Measurements from ENCODE around the gene LST1.
A peak's percentile ranks its signal among the peaks of the same experiment; 100 is the strongest.

The LST1 gene

GRCh38 chr6:31547727-31548543 is 38.1 kb upstream of the LST1 start:
- CTCF ChIA-PET: interaction anchor here (0.6 to 54.8 kb wide), 10 partner anchors 10 to 278 kb away, joined by 3 to 2725 read pairs (median 4); partner anchors contain the start of genes GPANK1, LST1, LTB and NCR3
- POLR2A ChIA-PET: interaction anchor here (0.6 to 7.3 kb wide), 9 partner anchors 11 to 280 kb away, joined by 3 to 86 read pairs (median 5); partner anchors contain the start of genes CLIC1, HSPA1B, NCR3 and TNF
- no peak for TF ChIP-seq CTCF (IDR thresholded peaks at IDR 0.05; ENCODE audit: control extremely low read depth, extremely low read depth, low read depth, missing control alignments)
- DNase-seq (ENCODE audit: extremely low spot score): no peak

- no peak for DNase-seq (ENCODE audit: extremely low spot score)
- no peak for TF ChIP-seq CTCF (IDR thresholded peaks at IDR 0.05; ENCODE audit: control extremely low read depth, extremely low read depth, low read depth, missing control alignments)
- POLR2A ChIA-PET: interaction anchor here (7.3 kb wide), 1 partner anchor 29 kb away, joined by 86 read pairs; the partner anchor contains the start of gene TNF
- CTCF ChIA-PET: interaction anchor here (0.8 to 54.8 kb wide), 6 partner anchors 12 to 278 kb away, joined by 3 to 2725 read pairs (median 4); partner anchors contain the start of genes LST1, LTB, NCR3 and TNF
Measured at GRCh38 chr6:31548544-31548873, 37.6 kb upstream of the LST1 start.

- ChIA-PET CTCF (interaction anchor here (0.7 to 54.8 kb wide), 28 partner anchors 8 to 347 kb away, joined by 3 to 2725 read pairs (median 4); partner anchors contain the start of genes AIF1, APOM, BAG6 and C6orf47), POLR2A (interaction anchor here (0.7 to 7.3 kb wide), 6 partner anchors 9 to 312 kb away, joined by 3 to 86 read pairs (median 3); partner anchors contain the start of genes DDX39B, NEU1 and TNF)
- TF ChIP-seq CTCF (IDR thresholded peaks at IDR 0.05; ENCODE audit: control extremely low read depth, extremely low read depth, low read depth, missing control alignments): peak; percentile 84
- peak; percentile 64 for DNase-seq (ENCODE audit: extremely low spot score)
Measured at GRCh38 chr6:31551371-31551770, 34.7 kb upstream of the LST1 start.

GRCh38 chr6:31556307-31556706 is 29.8 kb upstream of the LST1 start:
- POLR2A ChIA-PET: interaction anchor here (0.8 to 5.5 kb wide), 4 partner anchors 15 to 55 kb away, joined by 3 to 94 read pairs (median 4); partner anchors contain the start of genes DDX39B and TNF
- no peak for TF ChIP-seq CTCF (IDR thresholded peaks at IDR 0.05; ENCODE audit: control extremely low read depth, extremely low read depth, low read depth, missing control alignments)
- CTCF ChIA-PET: interaction anchor here (0.8 to 54.8 kb wide), 5 partner anchors 9 to 87 kb away, joined by 3 to 2725 read pairs (median 26); partner anchors contain the start of genes ATP6V1G2, LST1, LTA and LTB
- DNase-seq (ENCODE audit: extremely low spot score): no peak

GRCh38 chr6:31557443-31558317 is 28.4 kb upstream of the LST1 start:
- no peak for DNase-seq (ENCODE audit: extremely low spot score)
- no peak for TF ChIP-seq CTCF (IDR thresholded peaks at IDR 0.05; ENCODE audit: control extremely low read depth, extremely low read depth, low read depth, missing control alignments)
- ChIA-PET POLR2A (interaction anchor here (0.6 to 5.5 kb wide), 4 partner anchors 9 to 656 kb away, joined by 4 to 94 read pairs (median 6); partner anchors contain the start of genes NCR3 and TNF), CTCF (interaction anchor here (0.9 to 54.8 kb wide), 4 partner anchors 11 to 273 kb away, joined by 3 to 2725 read pairs (median 31); partner anchors contain the start of genes ATP6V1G2, LST1, LTA and LTB)

Measured in GM10248 (cell line).